Cerebellar nuclear complex (tissue), 1 donor: Measurements from ENCODE around the gene GREB1L.
"Not testable (repeated sequence)": the region's sequence is repeated elsewhere in the genome, so short reads cannot be mapped to it uniquely, and the experiment has no call there.

Experiments
- DNase-seq, 2 experiments: peaks; one replicate each; lab custom pipeline; 2025; lab: John Stamatoyannopoulos, UW

The GREB1L gene

GRCh38 chr18:21369146-21369545, 127.1 kb downstream of the GREB1L start:
- DNase-seq = no peak

GRCh38 chr18:21369597-21369996, 127.6 kb downstream of the GREB1L start:
- not testable (repeated sequence) for DNase-seq

GRCh38 chr18:21383031-21383430, 141.0 kb downstream of the GREB1L start:
- DNase-seq = no peak

- no peak for DNase-seq
Observed at GRCh38 chr18:21386523-21387240, 144.7 kb downstream of the GREB1L start.

GRCh38 chr18:21387886-21388285, 145.9 kb downstream of the GREB1L start:
- DNase-seq = no peak

DNA sequence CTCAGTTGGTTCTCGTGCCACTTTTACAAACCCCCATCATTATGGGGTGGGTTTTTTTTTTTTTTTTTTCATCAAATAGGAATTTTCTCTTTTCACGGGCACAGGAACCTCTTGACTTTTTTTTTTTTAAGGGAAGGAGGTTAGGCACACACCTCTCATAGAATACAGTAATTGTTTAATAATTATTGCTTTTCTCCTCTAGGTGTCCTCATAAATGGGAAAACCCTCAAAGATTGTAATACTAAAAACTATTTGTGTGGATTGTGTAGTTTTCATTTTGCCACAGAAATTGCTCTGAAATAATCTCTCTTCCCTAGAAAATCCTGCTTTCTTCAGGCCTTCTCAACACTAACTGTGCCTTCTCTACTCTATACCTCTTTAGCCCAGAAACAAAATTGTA, 147.3 kb downstream of the GREB1L start:
- no peak for DNase-seq

GRCh38 chr18:21389903-21390302, 147.9 kb downstream of the GREB1L start:
- no peak for DNase-seq

- DNase-seq = no peak
Observed at GRCh38 chr18:21391074-21391673, 149.1 kb downstream of the GREB1L start.

DNA sequence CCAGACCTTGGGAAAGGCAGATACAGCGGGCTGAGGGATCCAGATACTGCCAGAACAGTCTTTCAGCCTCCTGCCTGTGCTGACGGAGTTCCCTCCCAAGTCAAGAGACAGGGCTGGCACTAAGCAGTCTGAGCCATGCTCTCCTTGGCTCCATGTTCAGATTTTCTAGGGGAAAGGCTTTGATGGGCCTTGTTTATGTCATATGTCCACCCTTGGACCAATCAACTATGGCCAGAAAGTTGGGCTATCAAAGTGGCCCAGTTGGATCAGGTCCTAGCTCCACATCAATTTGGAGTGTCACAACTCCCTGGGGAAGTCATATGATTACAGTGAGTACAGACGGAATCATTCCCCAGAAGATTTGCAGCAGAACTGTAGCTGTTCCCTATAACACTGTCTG, 152.0 kb downstream of the GREB1L start:
- no peak for DNase-seq

GRCh38 chr18:21398121-21398520, 156.1 kb downstream of the GREB1L start:
- no peak for DNase-seq

GRCh38 chr18:21402272-21402671, 160.2 kb downstream of the GREB1L start:
- no peak for DNase-seq

DNA sequence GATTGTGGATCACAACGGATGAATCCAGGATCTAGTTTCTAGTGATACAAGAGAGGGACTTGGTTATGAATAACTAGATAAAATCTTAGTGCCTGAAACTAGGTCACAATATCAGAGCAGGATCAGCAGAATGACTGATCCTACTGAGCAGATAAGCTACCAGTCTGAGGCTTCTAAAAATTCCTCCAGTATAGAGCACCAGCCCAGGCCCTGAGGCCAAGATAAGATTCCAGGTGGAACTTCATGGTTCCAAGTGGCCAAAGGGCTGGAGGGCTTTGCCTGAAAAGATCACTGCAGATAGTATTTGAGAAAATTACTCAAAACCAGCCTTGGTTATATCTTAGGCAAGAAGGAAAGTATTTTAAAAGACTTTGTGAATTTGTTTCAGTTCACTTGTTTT, 162.4 kb downstream of the GREB1L start:
- DNase-seq = no peak

GRCh38 chr18:21406116-21406515, 164.1 kb downstream of the GREB1L start:
- no peak for DNase-seq

GRCh38 chr18:21408681-21409080, 166.6 kb downstream of the GREB1L start:
- DNase-seq = no peak

DNA sequence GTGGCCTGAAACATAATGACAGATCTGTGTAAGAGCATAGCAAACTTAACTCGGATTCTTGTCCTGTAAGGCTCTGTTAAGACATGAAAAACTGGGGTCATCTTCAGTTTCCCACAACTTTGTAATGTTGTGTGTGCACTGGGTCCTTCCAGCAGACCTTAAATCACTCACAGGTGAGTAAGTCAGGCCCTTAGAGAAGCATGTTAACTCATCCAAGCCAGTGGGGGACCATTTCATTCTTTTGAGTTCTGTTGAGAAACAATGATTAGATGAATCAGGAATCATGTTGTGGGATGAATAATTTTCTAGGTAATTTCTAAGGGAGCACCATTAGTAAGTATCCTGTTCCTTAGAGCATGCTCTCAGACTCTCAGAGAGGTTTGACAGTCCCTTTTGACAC, 191.4 kb downstream of the GREB1L start:
- no peak for DNase-seq

DNA sequence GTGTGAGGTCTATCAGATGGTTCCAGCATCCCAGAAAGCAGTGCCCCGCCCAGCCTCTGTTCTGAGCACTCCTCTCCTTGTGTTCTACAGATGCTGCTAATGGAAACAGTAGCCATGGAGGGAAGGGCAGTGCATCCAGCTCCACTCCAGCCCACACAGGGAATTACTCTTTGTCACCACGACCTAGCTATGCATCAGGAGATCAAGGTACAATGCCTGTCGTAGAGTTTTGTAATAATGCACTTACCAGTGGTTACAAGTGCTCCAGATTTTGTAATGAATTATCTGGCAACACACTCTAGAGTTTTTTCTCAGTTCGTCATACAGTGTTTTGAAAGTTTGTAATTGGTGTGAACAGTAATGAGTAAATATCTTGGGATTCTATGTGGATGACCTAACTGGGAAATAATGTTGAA, 197.4 kb downstream of the GREB1L start:
- DNase-seq = no peak

GRCh38 chr18:21441670-21442069, 199.6 kb downstream of the GREB1L start:
- DNase-seq = no peak

DNA sequence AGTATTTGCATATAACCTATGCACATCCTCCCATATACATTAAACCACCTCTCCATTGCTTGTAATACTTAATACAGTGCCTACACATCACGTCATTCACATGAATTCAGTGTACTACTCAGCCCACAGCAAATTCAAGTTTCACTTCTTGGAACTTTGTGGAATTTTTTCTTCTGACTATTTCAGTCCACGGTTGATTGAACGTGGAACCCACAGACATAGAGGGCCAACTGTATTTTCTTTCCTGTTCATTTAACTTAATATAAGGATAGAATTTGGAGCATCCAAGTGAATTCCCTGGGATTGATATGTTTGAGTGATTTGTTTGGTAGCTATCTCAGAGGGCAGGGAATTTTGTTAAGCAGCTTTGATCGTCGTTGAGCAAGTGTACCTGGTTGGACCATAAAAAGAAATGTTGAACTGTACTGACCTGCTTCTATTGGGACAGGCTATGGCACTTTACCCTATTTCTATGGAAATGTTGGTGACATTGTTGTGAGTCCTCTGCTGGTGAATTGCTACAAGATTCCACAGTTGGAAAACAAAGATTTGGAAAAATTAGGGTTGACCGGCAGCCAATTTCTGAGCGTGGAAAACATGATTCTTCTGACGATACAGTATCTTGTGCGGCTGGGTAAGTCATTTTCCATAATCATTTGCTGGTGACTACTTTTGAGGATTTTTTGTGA, 201.9 kb downstream of the GREB1L start:
- DNase-seq = no peak

GRCh38 chr18:21444465-21445212, 202.6 kb downstream of the GREB1L start:
- DNase-seq = no peak

DNA sequence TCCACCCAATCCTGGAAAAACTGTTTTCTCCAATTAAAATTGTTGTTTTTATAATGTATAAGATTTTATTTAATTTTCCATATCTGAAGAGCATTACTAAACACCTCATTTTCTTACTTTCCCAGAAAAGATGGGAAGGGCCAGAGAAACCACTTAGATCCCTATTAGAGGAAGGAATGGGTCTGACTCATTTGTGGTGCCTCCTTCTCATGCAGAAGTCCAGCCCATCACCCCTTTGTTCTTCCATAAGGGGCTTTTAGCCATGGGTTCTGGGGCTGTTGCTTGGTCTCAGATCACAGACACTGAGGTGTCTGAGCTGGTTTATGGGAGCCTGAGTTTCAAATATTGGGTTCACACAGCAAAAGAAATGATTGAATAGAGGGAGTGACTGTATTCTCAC, 206.3 kb downstream of the GREB1L start:
- DNase-seq = no peak

DNA sequence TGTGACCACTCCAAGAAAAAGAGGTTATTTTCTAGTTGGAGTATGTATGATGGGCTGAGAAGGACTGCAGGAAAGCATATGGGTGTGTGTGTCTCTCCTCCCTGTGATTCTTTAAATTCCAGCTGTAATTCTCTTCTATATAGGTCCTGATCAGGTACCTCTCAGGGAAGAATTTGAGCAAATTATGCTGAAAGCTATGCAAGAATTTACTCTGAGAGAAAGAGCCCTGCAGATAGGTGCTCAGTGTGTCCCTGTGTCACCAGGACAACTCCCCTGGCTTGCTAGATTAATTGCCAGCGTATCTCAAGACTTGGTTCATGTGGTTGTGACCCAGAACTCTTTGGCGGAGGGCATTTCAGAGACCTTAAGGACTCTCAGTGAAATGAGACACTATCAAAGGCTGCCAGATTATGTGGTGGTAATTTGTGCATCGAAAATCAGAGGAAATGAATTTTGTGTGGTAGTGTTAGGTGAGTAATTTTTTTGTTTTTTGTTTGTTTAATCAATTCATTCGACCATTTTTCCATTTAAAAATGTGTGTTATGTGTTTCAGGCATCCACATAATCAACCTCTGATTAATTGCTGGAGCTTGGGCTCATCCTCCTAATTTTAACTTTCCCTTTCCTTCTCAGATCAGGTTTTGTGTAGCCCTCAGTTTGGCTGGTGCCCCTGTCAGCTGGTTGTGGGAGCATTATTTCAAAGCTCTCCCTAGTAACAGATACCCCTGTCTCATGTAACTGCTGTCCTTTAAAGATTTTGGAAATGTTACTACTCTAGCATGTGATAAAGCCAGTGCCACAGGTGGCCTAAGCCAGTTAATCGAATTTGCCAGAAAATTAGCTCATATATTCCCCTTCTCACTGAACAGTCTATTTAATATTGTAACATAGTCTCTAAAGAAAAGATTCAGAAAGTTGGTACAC, 207.6 kb downstream of the GREB1L start:
- DNase-seq = no peak
